WI38 (cell line): ENCODE results near the gene PIK3CB.
"Not testable (repeated sequence)": the region's sequence is repeated elsewhere in the genome, so short reads cannot be mapped to it uniquely, and the experiment has no call there.

Experiments used
- H3K4me3 ChIP-seq: 2 replicates; pipeline ENCODE4 v1.5.1; 2011; ENCODE audit warnings: low read depth, mild to moderate bottlenecking, control low read depth, low read length
- TF ChIP-seq, protein P1 (sequence below): IDR thresholded peaks from 2 replicates; pipeline ENCODE4 v1.5.1; 2012; ENCODE audit warnings: low read depth, mild to moderate bottlenecking, control low read depth, low read length

Gene PIK3CB

DNA sequence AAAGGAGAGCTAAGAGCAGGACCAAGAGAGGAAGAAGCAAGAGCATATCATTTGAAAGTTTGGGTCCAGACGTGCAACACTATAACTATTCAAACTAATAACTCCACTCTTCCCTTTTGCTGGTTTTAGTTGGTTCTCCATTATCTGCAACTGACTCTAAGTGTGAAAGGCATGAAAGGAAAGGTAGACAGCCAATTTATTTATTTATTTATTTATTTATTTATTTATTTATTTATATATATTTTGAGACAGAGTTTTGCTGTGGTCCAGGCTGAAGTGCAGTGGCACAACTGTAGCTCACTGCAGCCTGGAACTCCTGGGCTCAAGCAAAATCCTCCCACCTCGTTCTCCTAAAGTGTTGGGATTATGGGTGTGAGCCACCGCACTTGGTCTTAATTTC lies 22.1 kb upstream of the PIK3CB start:
- TF ChIP-seq, protein P1, sequence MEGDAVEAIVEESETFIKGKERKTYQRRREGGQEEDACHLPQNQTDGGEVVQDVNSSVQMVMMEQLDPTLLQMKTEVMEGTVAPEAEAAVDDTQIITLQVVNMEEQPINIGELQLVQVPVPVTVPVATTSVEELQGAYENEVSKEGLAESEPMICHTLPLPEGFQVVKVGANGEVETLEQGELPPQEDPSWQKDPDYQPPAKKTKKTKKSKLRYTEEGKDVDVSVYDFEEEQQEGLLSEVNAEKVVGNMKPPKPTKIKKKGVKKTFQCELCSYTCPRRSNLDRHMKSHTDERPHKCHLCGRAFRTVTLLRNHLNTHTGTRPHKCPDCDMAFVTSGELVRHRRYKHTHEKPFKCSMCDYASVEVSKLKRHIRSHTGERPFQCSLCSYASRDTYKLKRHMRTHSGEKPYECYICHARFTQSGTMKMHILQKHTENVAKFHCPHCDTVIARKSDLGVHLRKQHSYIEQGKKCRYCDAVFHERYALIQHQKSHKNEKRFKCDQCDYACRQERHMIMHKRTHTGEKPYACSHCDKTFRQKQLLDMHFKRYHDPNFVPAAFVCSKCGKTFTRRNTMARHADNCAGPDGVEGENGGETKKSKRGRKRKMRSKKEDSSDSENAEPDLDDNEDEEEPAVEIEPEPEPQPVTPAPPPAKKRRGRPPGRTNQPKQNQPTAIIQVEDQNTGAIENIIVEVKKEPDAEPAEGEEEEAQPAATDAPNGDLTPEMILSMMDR = no peak
- no peak overlapping the region for H3K4me3 ChIP-seq

GRCh38 chr3:138854940-138855339 lies 20.2 kb upstream of the PIK3CB start:
- no peak overlapping the region for H3K4me3 ChIP-seq
- TF ChIP-seq, protein P1 = no peak

DNA sequence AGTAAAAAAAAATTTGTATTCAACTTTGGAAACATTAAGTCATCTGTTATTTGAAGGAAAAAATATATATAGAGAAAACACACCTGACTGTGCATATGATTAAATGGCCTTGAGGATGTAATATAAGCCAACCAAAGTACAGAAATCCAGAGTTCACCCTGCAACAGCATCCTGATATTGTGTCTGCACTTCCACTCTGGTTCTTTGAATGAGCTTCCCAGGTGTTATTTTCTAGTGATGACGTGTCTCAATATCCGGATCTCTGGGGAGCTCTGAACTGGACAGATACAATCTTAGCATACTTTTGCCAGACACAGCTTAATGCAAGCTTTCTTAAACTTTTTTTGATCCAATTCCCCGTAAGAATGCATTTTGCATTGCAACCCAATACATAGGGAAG lies 19.5 kb upstream of the PIK3CB start:
- no peak overlapping the region for H3K4me3 ChIP-seq
- TF ChIP-seq, protein P1 = no peak

GRCh38 chr3:138850151-138850550 lies 15.4 kb upstream of the PIK3CB start:
- TF ChIP-seq, protein P1 = no peak

GRCh38 chr3:138849222-138849940 lies 14.7 kb upstream of the PIK3CB start:
- TF ChIP-seq, protein P1 = no peak

More at GRCh38 chr3:138850151-138850550, 15.4 kb upstream of the PIK3CB start:
- no peak overlapping the region for H3K4me3 ChIP-seq

DNA sequence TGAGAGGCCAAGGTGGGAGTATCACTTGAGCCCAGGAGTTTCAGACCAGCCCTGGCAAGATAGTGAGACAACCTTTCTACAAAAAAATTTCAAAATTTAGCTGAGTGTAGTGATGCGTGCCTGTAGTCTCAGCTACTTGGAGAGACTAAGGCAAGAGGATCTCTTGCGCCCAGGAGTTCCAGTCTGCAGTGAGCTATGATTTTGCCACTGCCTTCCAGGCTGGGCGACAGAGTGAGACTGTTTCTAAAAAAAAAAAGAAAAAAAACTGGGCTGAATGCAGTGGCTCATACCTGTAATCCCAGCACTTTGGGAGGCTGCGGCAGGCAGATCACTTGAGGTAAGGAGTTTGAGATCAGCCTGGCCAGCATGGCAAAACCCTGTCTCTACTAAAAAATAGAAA lies 14.0 kb upstream of the PIK3CB start:
- TF ChIP-seq, protein P1 = no peak
- no peak overlapping the region for H3K4me3 ChIP-seq

More at GRCh38 chr3:138849222-138849940, 14.7 kb upstream of the PIK3CB start:
- no peak overlapping the region for H3K4me3 ChIP-seq

DNA sequence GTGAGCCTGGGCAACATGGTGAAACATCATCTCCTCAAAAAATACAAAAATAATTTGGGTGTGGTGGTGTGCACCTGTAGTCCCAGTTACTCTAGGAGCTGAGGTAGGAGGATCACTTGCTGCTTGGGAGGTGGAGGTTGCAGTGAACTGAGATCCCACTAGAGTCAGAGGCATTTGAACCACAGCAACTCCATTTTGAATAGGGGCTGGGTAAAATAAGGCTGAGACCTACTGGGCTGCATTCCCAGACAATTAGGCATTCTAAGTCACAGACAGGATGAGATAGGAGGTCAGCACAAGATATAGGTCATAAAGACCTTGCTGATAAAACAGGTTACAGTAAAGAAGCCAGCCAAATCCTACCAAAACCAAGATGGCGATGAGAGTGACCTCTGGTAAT lies 12.1 kb upstream of the PIK3CB start:
- H3K4me3 ChIP-seq = not testable (repeated sequence)

DNA sequence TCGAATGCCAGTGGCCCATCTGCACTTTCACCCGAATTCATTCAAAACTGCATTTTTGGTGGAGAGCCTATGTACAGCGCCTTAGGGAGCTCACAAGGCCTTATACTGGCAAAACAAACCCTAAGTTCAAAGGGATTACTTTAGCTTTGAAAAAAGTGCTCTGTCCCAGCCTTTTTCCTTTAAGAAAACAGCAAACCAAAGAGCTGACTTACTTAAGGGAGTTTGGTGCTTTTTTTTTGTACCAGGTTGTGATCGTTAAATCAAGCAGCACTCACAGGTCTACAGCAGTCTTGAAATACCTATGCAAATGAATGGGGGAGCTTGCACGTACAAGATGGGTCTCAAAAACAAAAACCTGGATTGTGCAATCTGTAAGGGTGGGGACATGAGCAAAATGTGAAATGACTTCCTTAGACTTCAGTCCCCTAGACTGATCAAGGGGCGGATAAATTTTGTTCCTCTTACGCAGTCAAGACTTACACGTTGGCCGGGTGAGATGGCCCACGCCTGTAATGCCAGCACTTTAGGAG lies 11.6 kb upstream of the PIK3CB start:
- TF ChIP-seq, protein P1 = no peak
- H3K4me3 ChIP-seq = no peak overlapping the region
